Measurements from ENCODE around the gene SYNPR.

- TF ChIP-seq EZH2 (IDR thresholded peaks at IDR 0.05; ENCODE audit: insufficient read depth, low read length) (no peak), CTCF (IDR thresholded peaks at IDR 0.05; ENCODE audit: insufficient read depth, low read depth, low read length) (no peak)
Observed at GRCh38 chr3:63514678-63515077, 236.6 kb downstream of the SYNPR start.
